ENCODE data around the gene CDH4. TPM values are rescaled to one million over a fixed set of nuclear protein-coding genes. Genes with fewer than 3 reads are reported as not detected.

CDH4 gene
- total and polyA plus RNA-seq, 2 of the 4 experiments (the other 2 are of a cell fraction) = 1.6 to 3.5 TPM

- Histone ChIP-seq H3K9me1 (ENCODE audit: insufficient read depth, low read length) (no peaks in the 10 kb centered on the region), H2AK9ac (replicated peaks; ENCODE audit: low read depth, low read length, poor library complexity) (no peak overlapping the region), H2AFZ (replicated peaks; ENCODE audit: low read length, poor library complexity) (peak overlapping the region; percentile 43), H2BK5ac (ENCODE audit: low read depth, low read length, poor library complexity, severe bottlenecking) (no peak overlapping the region), H3K4ac (ENCODE audit: low read depth, low read length) (no peak overlapping the region), H3K23ac (ENCODE audit: low read depth, low read length) (no peak overlapping the region), H2BK15ac (ENCODE audit: low read depth, low read length) (no peak overlapping the region), H3K56ac (ENCODE audit: extremely low read depth, insufficient read depth, low read length) (no peak overlapping the region), H2BK20ac (ENCODE audit: low read depth, low read length) (no peak overlapping the region), H3K27ac (ENCODE audit: insufficient read depth, low read length) (no peak overlapping the region), H3K4me2 (ENCODE audit: low read depth, low read length) (no peak overlapping the region), H4K8ac (ENCODE audit: low read depth in 2 of 2, low read length in 2 of 2) (no peak overlapping the region), H4K91ac (ENCODE audit: insufficient read depth, low read depth, low read length) (no peak overlapping the region), H3K18ac (ENCODE audit: low read depth, low read length) (no peak overlapping the region), H3K9me3 (ENCODE audit: control insufficient read depth, insufficient read depth, low read length) (no peaks in the 10 kb centered on the region), H3K14ac (replicated peaks; ENCODE audit: low read depth, low read length) (no peak overlapping the region), H2BK120ac (ENCODE audit: low read depth, low read length) (no peak overlapping the region), H3K4me1 (ENCODE audit: control insufficient read depth, insufficient read depth, low read length) (no peaks in the 10 kb centered on the region), H4K20me1 (ENCODE audit: insufficient read depth, low read length) (no peaks in the 10 kb centered on the region), H3K4me3 (ENCODE audit: insufficient read depth, low read depth, low read length) (no peak overlapping the region), H2AK5ac (ENCODE audit: low read depth, low read length) (no peak overlapping the region), H3K36me3 (ENCODE audit: control insufficient read depth, insufficient read depth, low read length) (no peaks in the 10 kb centered on the region), H3K9ac (ENCODE audit: low read depth, low read length) (no peak overlapping the region), H3K79me1 (ENCODE audit: low read depth in 1 of 2, low read length in 2 of 2) (no peaks in the 10 kb centered on the region), H4K5ac (ENCODE audit: low read depth, low read length) (no peak overlapping the region), H3K27me3 (ENCODE audit: control insufficient read depth, insufficient read depth, low read length) (no peaks in the 10 kb centered on the region; the same call in 1 of the 2 replicates)
- POLR2A ChIA-PET (ENCODE audit: unreplicated experiment) = no interaction called here
- WGBS, 2 experiments (ENCODE audit: extremely low coverage in 2 of 2, insufficient read length in 1 of 2) = 89% methylated on average over 4 of the region's 28 CpGs; no CpG with 5 or more reads in 1 of the 2 experiments
- TF ChIP-seq MAZ (IDR thresholded peaks at IDR 0.05; ENCODE audit: borderline replicate concordance, low read depth, low read length) = no peak
- no peak for TF ChIP-seq ELK1 (IDR thresholded peaks at IDR 0.05; ENCODE audit: borderline replicate concordance, low read depth, low read length)
- no peak for TF ChIP-seq RAD21 (IDR thresholded peaks at IDR 0.05; ENCODE audit: low read length)
- TF ChIP-seq CEBPB (IDR thresholded peaks at IDR 0.05; ENCODE audit: low read depth, low read length) = no peak
- no peak for TF ChIP-seq SMC3 (IDR thresholded peaks at IDR 0.05; ENCODE audit: low read depth, low read length)
- TF ChIP-seq MXI1 (IDR thresholded peaks at IDR 0.05; ENCODE audit: borderline replicate concordance, low read depth, low read length) = no peak
- TF ChIP-seq USF2 (IDR thresholded peaks at IDR 0.05; ENCODE audit: low read depth, low read length) = no peak
- no peak for TF ChIP-seq MAFK (IDR thresholded peaks at IDR 0.05; ENCODE audit: low read depth, low read length)
- dilution Hi-C loops (cut with HindIII; ENCODE audit: low sequenced_read_pairs, unreplicated experiment) (no loop called here), intact Hi-C loops (cut with micrococcal nuclease) (no loop called here), in situ Hi-C loops (cut with MboI; ENCODE audit: low sequenced_read_pairs) (no loop called here)
- no peak for ATAC-seq (ENCODE audit: low read depth)
- CTCF ChIA-PET = no interaction called here
- no TSS peak for BruUV-seq (replicated peaks)
- no peak for DNase-seq
Observed at GRCh38 chr20:61634376-61635145, 382.5 kb downstream of the CDH4 start.

All from IMR-90 (cell line).